GM18526 (cell line): Measurements from ENCODE around the gene PHAF1.
A peak's percentile ranks its signal among the peaks of the same experiment; 100 is the strongest.

Experiments used
- POLR2A ChIP-seq: IDR thresholded peaks from 3 replicates; pipeline ENCODE4 v1.6.1; 2011; ENCODE audit not compliant: insufficient read length; ENCODE audit errors: extremely low read depth

PHAF1 gene

DNA sequence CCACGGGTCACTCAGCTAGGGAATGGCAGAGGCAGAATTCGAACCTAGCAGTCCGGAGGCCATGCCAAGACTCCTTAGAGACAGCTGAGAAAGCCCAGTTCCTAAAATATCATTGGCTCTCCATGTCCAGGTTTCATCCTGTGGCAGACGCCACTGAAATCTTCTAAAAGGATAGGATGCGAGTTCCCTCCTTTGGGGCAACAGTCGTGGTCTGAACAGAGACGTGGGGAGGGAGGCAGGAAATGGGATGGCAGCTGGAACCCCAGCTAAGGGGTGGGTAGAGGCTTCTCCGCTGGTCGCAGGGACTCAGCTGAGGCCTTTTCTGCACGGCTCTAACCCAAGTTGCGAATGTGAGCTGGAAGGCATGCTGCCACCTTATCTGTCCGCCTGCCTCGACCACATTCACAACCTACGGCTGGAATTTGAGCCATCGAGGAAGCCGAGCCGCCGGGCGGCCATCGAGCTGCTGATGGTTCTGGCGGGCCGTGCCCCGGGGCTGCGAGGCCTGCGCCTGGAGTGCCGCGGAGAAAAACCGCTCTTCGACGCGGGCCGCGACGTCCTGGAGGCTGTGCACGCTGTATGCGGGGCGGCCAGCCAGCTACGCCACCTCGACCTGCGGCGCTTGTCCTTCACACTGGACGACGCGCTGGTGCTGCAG lies 52.9 kb downstream of the PHAF1 start:
- TF ChIP-seq POLR2A = no peak

DNA sequence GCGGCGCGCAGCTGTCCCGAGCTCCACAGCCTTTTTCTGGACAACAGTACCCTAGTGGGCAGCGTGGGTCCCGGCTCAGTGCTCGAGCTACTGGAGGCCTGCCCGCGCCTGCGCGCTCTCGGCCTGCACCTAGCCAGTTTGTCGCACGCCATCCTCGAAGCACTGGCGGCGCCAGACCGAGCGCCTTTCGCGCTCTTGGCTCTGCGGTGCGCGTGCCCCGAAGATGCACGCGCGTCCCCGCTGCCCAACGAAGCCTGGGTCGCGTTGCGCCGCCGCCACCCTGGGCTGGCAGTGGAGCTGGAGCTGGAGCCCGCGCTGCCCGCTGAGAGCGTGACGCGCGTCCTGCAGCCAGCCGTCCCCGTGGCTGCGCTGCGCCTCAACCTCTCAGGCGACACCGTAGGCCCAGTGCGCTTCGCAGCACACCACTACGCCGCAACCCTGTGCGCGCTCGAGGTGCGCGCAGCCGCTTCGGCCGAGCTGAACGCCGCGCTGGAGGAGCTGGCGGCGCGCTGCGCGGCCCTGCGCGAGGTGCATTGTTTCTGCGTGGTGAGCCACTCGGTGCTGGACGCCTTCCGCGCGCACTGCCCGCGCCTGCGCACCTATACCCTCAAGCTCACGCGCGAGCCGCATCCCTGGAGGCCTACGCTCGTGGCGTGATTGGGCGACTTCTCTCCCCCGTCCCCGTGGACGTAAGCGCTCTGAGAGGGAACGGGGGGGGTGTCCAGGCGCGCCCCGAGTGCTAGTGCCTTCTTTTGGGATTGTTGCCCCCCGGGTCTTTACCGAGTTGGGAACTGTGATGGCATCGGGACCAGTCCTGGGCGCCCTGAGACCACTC lies 53.6 kb downstream of the PHAF1 start:
- TF ChIP-seq POLR2A = no peak

DNA sequence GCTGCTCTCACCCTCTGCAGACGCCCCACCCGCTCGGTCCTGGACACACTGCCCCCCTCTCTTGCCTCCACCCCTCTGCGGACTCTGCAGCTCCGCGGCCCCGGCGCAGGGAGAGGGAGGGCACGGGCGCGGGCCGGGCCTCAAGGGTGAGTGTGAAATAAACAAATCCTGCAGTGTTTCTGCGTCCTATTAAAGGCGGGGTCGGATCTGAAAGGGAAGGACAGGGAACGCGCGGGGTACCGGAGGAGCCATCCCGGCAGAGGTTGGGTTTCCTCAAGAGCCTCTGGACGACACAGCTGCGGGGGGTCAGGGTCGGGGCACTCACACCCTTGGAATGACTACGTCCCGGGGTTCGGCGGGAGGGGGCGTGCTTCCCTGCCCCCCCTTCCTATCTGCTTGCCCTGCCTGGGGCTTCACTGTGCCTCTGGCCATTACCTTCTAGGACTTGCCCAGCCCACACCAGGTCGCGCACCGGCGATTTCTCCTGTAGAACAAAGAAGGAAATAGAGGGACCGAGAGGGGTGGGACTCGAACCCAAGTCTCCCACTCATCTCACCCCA lies 54.3 kb downstream of the PHAF1 start:
- TF ChIP-seq POLR2A = no peak

DNA sequence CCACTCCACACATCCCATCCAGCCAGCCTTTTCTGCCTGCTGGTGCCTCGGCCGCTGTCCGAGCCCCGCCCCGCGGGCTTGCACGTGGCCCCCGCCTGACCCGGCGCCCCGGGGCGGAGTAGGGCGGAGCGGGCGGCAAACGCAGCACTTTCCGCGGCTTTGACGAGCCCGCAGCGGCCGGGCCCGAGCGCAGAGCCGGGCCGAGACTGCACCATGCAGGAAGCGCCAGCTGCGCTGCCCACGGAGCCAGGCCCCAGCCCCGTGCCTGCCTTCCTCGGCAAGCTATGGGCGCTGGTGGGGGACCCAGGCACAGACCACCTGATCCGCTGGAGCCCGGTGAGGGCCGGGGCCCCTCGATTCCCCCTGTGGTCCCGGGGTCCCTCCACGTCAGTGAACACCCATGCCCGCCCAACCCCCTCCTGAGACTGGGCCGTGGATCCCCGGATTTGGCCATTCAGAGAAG lies 54.9 kb downstream of the PHAF1 start, which contains the start of gene HSF4:
TSS of gene HSF4 (plus strand) at position 147 of the 463 bp plus-strand sequence. CDS start at position 214, 67 bp downstream.
- TF ChIP-seq POLR2A = no peak

DNA sequence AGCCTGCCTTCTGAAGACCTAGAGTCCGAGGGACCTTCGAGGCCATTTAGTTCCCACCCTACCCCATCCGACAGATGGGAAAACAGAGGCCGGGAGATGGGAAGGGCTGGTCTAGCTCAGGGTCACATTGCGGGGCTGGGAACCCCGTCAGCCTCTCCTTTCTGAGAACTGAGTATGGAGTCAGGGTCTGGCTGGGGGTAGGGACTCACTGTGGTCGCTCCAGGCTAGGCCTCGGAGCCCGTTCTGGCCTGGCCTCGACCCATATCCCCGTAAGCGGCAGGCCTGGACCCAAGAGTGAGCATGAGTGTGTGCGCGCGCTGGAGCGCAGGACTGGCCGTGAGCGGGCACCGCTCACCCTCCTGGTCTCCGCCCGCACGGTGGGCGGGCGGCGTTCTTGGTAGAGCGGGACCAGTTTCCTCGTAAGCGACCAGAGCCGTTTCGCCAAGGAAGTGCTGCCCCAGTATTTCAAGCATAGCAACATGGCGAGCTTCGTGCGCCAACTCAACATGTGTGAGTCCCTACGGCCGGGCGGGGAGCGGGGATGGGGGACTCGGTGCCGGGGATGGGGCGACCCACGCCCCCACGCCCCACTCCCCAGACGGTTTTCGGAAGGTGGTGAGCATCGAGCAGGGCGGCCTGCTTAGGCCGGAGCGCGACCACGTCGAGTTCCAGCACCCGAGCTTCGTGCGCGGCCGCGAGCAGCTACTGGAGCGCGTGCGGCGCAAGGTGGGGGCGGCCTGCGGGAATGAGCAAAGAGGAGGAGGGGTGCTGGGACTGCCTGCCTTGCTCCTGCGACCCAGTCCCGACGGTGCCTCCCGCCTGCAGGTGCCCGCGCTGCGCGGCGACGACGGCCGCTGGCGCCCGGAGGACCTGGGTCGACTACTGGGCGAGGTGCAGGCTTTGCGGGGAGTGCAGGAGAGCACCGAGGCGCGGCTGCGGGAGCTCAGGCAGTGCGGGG lies 55.7 kb downstream of the PHAF1 start:
- TF ChIP-seq POLR2A = no peak

DNA sequence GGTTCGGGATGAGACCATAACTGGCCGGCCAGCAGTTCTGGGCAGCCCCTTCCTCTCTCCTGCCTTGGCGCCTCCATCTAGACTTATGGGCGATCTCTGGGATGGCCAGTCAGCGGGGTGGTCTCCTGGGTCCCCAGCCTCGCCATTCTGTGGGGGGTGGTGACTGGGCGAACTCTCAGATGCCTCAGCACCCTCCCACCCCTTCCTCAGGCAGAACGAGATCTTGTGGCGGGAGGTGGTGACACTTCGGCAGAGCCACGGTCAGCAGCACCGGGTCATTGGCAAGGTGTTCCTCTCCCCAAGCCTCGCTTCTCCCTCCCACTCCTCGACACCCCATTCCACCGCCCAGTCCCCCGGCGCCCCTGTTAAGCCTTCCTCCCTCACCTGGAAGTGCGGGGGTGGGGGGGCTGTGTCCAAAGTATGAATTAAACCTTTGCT lies 56.4 kb downstream of the PHAF1 start:
- TF ChIP-seq POLR2A = no peak

DNA sequence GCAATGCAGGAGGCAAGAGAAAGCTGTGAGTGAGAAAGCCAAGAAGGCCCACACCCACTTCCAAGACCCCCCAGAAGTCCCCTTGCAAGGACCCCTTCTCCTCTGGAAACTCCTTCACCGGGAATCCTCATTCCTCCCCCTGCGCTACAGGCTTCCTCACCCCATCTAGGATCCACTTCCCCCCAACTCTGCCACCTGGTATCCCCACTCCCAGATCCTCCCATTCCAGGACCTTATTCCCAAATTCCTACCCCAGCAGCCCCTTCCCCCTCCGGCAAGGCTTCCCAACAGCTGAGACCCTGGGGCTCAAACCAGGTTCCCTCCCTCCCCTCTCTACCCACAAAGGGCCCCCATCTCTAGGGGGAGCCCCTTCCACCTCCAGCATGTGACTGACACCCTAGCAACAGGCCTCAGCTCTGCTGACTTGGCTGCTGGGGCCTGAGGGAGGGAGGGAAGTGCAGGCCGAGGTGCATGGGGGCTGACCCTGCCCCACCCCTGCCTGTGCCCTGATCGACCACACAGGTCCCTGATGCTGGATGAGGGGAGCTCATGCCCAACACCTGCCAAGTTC lies 56.9 kb downstream of the PHAF1 start:
- no peak for TF ChIP-seq POLR2A

DNA sequence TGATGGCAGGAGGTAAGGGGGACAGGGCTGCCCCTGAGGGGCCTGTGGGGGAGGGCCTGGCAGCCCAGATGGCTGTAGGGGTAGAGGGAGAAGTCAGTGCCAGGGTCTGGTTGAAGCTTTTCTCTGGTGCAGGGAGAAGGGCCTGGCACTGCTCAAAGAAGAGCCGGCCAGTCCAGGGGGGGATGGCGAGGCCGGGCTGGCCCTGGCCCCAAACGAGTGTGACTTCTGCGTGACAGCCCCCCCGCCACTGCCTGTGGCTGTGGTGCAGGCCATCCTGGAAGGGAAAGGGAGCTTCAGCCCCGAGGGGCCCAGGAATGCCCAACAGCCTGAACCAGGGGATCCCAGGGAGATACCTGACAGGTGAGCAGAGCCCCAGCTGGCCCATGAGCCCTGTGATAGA lies 57.8 kb downstream of the PHAF1 start:
- TF ChIP-seq POLR2A = no peak

DNA sequence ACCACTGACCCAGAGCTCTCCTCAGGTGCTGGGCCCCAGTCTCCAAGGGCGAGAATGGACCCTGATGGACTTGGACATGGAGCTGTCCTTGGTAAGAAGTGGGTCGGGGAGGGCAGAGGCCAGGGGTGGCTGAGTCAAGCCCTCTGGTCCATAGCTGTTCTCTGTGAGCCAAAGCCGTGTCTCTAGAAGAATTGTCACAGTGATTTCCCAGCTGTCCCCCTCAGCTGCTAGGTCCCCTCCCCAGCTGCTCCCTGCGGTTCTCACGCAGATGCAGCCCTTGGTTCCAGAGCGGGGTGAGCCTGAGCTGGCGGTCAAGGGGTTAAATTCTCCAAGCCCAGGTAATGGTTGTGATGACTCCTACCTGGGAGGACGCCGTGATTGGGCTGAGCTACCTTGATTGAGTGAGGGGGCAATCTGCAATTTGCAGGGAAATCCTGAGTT lies 59.3 kb downstream of the PHAF1 start:
- no peak for TF ChIP-seq POLR2A

DNA sequence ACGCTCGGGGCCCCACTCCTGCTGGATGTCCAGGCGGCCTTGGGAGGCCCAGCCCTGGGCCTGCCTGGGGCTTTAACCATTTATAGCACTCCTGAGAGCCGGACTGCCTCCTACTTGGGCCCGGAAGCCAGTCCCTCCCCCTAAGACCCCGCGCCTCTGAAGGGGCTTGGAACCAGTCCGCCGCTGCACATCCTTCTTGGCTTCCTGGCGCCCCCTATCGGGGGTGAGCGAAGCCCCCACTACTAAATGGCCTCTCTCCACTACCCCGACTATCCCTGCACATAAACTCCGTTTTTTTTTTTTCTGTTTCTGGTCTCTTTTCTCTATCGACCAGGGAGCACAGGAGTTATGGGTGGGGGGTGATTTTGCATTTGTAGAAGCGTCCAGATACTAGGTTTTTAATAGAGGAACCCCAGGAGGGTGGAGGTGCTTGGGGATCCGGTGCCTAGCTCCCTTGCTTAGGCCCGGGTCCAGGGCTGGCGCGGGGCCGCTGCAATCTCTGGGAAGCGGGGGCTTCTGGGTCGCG lies 60.0 kb downstream of the PHAF1 start:
- TF ChIP-seq POLR2A = no peak

DNA sequence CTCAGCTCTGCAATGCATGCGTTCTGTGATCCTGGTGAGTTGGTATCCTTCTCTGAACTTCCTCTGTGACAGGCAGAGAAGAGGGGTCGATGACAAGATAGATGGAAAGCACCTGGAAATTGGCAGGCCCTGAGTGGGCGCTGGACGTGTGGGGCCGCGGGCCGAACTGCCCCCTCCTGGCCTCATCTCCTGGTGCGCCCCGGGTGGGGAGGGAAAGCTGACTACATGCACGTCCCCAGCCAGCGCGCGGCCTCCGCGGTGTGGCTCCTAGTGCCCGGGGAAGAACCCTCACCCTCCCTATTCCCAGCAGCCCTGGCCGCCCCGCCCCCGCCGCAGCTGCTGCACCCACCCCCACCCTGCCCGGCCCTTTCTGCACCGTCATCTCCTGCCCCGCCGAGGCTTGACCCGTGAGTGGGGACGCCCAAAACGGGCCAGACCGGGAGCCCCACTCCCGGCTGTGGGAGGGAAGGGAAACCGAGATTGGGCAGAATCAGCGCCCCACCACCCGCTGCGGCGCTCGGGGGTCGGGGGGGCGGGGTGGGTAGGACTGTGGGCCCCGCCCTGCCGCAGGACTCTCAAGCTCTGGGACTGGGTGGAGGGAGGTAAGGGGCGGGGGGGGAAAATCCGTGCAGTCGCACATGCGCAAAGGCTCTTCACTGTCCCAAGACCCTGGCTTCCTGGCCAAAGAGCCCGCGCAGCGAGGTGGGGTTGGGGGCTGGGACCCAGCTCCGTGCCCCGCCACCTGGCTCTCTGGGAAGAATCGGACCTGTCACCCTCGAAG lies 60.6 kb downstream of the PHAF1 start, which contains the start of gene NOL3:
TSS of gene NOL3 (plus strand) at position 371 of the 781 bp plus-strand sequence.
- TF ChIP-seq POLR2A = peak; percentile 45

DNA sequence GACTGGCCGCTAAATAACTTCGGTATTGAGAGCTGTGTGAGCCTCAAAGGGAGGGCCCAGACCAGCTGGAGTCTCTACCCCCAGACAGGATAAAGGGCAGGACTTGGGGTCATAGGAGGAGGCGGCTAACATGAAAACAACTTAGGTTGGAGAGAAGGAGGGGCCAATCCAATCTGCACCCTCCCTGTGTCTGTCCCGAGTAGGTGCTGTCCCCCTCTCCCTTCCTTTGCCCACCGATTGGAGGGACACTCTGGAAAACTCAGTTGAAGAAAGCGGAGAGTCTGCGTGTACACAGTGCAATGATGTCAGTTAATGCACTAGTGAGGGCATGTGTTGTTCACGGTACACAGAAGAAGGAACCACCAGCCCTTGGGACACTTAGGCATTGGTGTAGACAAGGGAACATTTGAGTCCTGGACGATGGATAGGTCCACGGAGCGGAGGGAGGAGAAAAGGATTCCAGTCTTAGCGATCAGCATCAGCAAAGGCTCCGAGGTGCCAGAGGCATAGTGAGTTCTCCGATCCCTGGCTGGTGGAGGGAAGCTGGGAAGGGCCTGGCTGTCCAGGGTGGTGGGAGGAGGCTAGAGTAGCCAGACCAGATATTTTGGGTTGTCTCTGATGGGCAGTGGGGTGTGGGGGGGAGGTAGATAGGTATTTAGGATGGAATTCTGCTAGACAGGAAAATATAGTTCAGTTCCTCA lies 61.4 kb downstream of the PHAF1 start:
- TF ChIP-seq POLR2A = no peak

DNA sequence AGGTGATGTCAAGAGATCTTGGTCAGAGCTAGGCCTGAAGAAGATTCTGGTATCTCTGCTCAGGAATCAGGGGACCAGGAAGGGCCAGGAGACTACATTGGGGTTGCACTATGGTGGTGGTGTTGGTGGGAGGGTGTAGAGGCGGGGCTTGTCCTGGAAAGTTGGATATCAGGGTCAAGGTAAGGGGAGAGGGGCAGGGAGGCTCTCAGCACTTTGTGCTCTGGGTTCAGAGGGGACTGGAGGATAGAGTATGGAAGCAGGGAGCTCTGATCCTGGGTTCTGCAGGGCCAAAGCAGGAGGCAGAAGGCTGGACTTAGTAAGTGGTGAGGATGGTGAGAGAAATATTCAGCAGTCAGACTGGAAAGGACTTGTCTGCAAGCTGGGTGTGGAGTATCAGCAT lies 63.6 kb downstream of the PHAF1 start:
- no peak for TF ChIP-seq POLR2A
